Measurements from ENCODE around the gene GNB1.
A peak's percentile ranks its signal among the peaks of the same experiment; 100 is the strongest.

The GNB1 gene

GRCh38 chr1:1788136-1788535 lies 102.8 kb downstream of the GNB1 start:
- Histone ChIP-seq H3K4me1 (ENCODE audit: control insufficient read depth, insufficient read depth, low read length, poor library complexity, severe bottlenecking) (peaks cover 2% of the 10 kb centered on the region), H3K9me3 (ENCODE audit: control insufficient read depth, low read length) (no peaks in the 10 kb centered on the region), H3K36me3 (ENCODE audit: control insufficient read depth, insufficient read depth, low read length) (peaks cover 89% of the 10 kb centered on the region), H3K27ac (ENCODE audit: low read depth, low read length, severe bottlenecking) (no peak overlapping the region), H3K4me3 (ENCODE audit: extremely low read depth, insufficient read depth, low read length, poor library complexity, severe bottlenecking) (no peak overlapping the region)
- WGBS, 2 experiments (ENCODE audit: insufficient coverage in 2 of 2): 92 to 97% methylated on average over 4 to 6 of the region's 7 CpGs

GRCh38 chr1:1786836-1787605 lies 103.9 kb downstream of the GNB1 start:
- Histone ChIP-seq H3K4me3 (ENCODE audit: extremely low read depth, insufficient read depth, low read length, poor library complexity, severe bottlenecking) (no peak overlapping the region), H3K27ac (ENCODE audit: low read depth, low read length, severe bottlenecking) (no peak overlapping the region), H3K4me1 (ENCODE audit: control insufficient read depth, insufficient read depth, low read length, poor library complexity, severe bottlenecking) (peaks cover 5% of the 10 kb centered on the region), H3K36me3 (ENCODE audit: control insufficient read depth, insufficient read depth, low read length) (peaks cover 83% of the 10 kb centered on the region), H3K9me3 (ENCODE audit: control insufficient read depth, low read length) (no peaks in the 10 kb centered on the region)
- 96 to 97% methylated on average over 20 of the region's 20 CpGs for WGBS, 2 experiments (ENCODE audit: insufficient coverage in 2 of 2)

- no peak overlapping the region for H3K27ac ChIP-seq (ENCODE audit: low read depth, low read length, severe bottlenecking)
- no peak overlapping the region for H3K4me3 ChIP-seq (ENCODE audit: extremely low read depth, insufficient read depth, low read length, poor library complexity, severe bottlenecking)
- WGBS, 2 experiments (ENCODE audit: insufficient coverage in 2 of 2): 98 to 100% methylated on average over 1 to 8 of the region's 10 CpGs
- peaks cover 72% of the 10 kb centered on the region for H3K36me3 ChIP-seq (ENCODE audit: control insufficient read depth, insufficient read depth, low read length)
- H3K9me3 ChIP-seq (ENCODE audit: control insufficient read depth, low read length): no peaks in the 10 kb centered on the region
- peaks cover 6% of the 10 kb centered on the region for H3K4me1 ChIP-seq (ENCODE audit: control insufficient read depth, insufficient read depth, low read length, poor library complexity, severe bottlenecking)
Observed at GRCh38 chr1:1785666-1786065, 105.2 kb downstream of the GNB1 start.

GRCh38 chr1:1784933-1785332 lies 106.0 kb downstream of the GNB1 start:
- H3K36me3 ChIP-seq (ENCODE audit: control insufficient read depth, insufficient read depth, low read length): peaks cover 64% of the 10 kb centered on the region
- H3K4me1 ChIP-seq (ENCODE audit: control insufficient read depth, insufficient read depth, low read length, poor library complexity, severe bottlenecking): peaks cover 8% of the 10 kb centered on the region
- H3K4me3 ChIP-seq (ENCODE audit: extremely low read depth, insufficient read depth, low read length, poor library complexity, severe bottlenecking): no peak overlapping the region
- H3K27ac ChIP-seq (ENCODE audit: low read depth, low read length, severe bottlenecking): peak overlapping the region; percentile 49
- WGBS, 2 experiments (ENCODE audit: insufficient coverage in 2 of 2): 95 to 98% methylated on average over 5 to 9 of the region's 13 CpGs
- no peaks in the 10 kb centered on the region for H3K9me3 ChIP-seq (ENCODE audit: control insufficient read depth, low read length)

- Histone ChIP-seq H3K4me1 (ENCODE audit: control insufficient read depth, insufficient read depth, low read length, poor library complexity, severe bottlenecking) (peaks cover 8% of the 10 kb centered on the region), H3K4me3 (ENCODE audit: extremely low read depth, insufficient read depth, low read length, poor library complexity, severe bottlenecking) (no peak overlapping the region), H3K27ac (ENCODE audit: low read depth, low read length, severe bottlenecking) (no peak overlapping the region), H3K9me3 (ENCODE audit: control insufficient read depth, low read length) (no peaks in the 10 kb centered on the region), H3K36me3 (ENCODE audit: control insufficient read depth, insufficient read depth, low read length) (peaks cover 48% of the 10 kb centered on the region)
- 93 to 100% methylated on average over 5 to 8 of the region's 8 CpGs for WGBS, 2 experiments (ENCODE audit: insufficient coverage in 2 of 2)
Observed at GRCh38 chr1:1783320-1783719, 107.6 kb downstream of the GNB1 start.

GRCh38 chr1:1782399-1783221 lies 108.3 kb downstream of the GNB1 start:
- Histone ChIP-seq H3K27ac (ENCODE audit: low read depth, low read length, severe bottlenecking) (peak overlapping the region; percentile 10), H3K4me3 (ENCODE audit: extremely low read depth, insufficient read depth, low read length, poor library complexity, severe bottlenecking) (no peak overlapping the region), H3K36me3 (ENCODE audit: control insufficient read depth, insufficient read depth, low read length) (peaks cover 42% of the 10 kb centered on the region), H3K4me1 (ENCODE audit: control insufficient read depth, insufficient read depth, low read length, poor library complexity, severe bottlenecking) (peaks cover 8% of the 10 kb centered on the region), H3K9me3 (ENCODE audit: control insufficient read depth, low read length) (no peaks in the 10 kb centered on the region)
- 90% methylated on average over 35 to 36 of the region's 36 CpGs for WGBS, 2 experiments (ENCODE audit: insufficient coverage in 2 of 2)

GRCh38 chr1:1781526-1781903 lies 109.4 kb downstream of the GNB1 start:
- Histone ChIP-seq H3K9me3 (ENCODE audit: control insufficient read depth, low read length) (no peaks in the 10 kb centered on the region), H3K4me1 (ENCODE audit: control insufficient read depth, insufficient read depth, low read length, poor library complexity, severe bottlenecking) (peaks cover 8% of the 10 kb centered on the region), H3K36me3 (ENCODE audit: control insufficient read depth, insufficient read depth, low read length) (peaks cover 31% of the 10 kb centered on the region), H3K4me3 (ENCODE audit: extremely low read depth, insufficient read depth, low read length, poor library complexity, severe bottlenecking) (no peak overlapping the region), H3K27ac (ENCODE audit: low read depth, low read length, severe bottlenecking) (no peak overlapping the region)
- 95 to 98% methylated on average over 7 of the region's 7 CpGs for whole genome bisulfite sequencing, 2 experiments (ENCODE audit: insufficient coverage in 2 of 2)

- Histone ChIP-seq H3K4me1 (ENCODE audit: control insufficient read depth, insufficient read depth, low read length, poor library complexity, severe bottlenecking) (peaks cover 8% of the 10 kb centered on the region), H3K27ac (ENCODE audit: low read depth, low read length, severe bottlenecking) (no peak overlapping the region), H3K4me3 (ENCODE audit: extremely low read depth, insufficient read depth, low read length, poor library complexity, severe bottlenecking) (no peak overlapping the region), H3K36me3 (ENCODE audit: control insufficient read depth, insufficient read depth, low read length) (peaks cover 24% of the 10 kb centered on the region), H3K9me3 (ENCODE audit: control insufficient read depth, low read length) (no peaks in the 10 kb centered on the region)
- 91 to 92% methylated on average over 5 to 7 of the region's 7 CpGs for WGBS, 2 experiments (ENCODE audit: insufficient coverage in 2 of 2)
Observed at GRCh38 chr1:1780598-1781525, 110.0 kb downstream of the GNB1 start.

- Histone ChIP-seq H3K4me1 (ENCODE audit: control insufficient read depth, insufficient read depth, low read length, poor library complexity, severe bottlenecking) (peaks cover 7% of the 10 kb centered on the region), H3K36me3 (ENCODE audit: control insufficient read depth, insufficient read depth, low read length) (peaks cover 15% of the 10 kb centered on the region), H3K27ac (ENCODE audit: low read depth, low read length, severe bottlenecking) (no peak overlapping the region), H3K4me3 (ENCODE audit: extremely low read depth, insufficient read depth, low read length, poor library complexity, severe bottlenecking) (no peak overlapping the region), H3K9me3 (ENCODE audit: control insufficient read depth, low read length) (no peaks in the 10 kb centered on the region)
- 40 to 46% methylated on average over 13 to 14 of the region's 19 CpGs for WGBS, 2 experiments (ENCODE audit: insufficient coverage in 2 of 2)
Observed at GRCh38 chr1:1779691-1780597, 110.9 kb downstream of the GNB1 start.
